Activated T-cell treated with anti-CD3 and anti-CD28 coated beads for 1 hour (primary cell): ENCODE results near the gene RPS21.

Experiments used
- DNase-seq: peaks from one replicate; pipeline ENCODE4 v3.0.0-alpha.2; 2020; ENCODE audit warnings: low read depth

The RPS21 gene

DNA sequence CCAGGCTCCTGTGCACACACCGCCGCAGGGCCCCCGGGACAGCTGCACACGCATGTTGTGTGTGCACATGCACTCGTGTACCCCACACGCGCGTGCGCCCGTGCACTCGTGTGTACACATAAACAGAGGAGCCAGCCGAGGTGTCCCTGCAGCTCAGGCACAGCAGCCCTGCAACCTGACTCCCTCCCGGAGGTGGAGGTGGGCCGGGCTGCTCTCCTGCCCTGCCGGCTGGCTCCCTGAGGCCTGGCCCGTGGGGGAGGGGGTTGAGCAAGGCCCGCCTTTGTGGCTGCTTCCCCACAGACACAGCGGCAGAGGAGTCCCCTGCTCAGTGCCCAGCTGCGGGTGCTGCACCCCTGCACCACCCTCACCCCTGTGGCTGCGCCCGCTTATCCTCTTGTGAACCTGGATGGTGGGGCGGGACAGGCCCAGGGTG lies 39.8 kb downstream of the RPS21 start:
- DNase-seq: no peak

DNA sequence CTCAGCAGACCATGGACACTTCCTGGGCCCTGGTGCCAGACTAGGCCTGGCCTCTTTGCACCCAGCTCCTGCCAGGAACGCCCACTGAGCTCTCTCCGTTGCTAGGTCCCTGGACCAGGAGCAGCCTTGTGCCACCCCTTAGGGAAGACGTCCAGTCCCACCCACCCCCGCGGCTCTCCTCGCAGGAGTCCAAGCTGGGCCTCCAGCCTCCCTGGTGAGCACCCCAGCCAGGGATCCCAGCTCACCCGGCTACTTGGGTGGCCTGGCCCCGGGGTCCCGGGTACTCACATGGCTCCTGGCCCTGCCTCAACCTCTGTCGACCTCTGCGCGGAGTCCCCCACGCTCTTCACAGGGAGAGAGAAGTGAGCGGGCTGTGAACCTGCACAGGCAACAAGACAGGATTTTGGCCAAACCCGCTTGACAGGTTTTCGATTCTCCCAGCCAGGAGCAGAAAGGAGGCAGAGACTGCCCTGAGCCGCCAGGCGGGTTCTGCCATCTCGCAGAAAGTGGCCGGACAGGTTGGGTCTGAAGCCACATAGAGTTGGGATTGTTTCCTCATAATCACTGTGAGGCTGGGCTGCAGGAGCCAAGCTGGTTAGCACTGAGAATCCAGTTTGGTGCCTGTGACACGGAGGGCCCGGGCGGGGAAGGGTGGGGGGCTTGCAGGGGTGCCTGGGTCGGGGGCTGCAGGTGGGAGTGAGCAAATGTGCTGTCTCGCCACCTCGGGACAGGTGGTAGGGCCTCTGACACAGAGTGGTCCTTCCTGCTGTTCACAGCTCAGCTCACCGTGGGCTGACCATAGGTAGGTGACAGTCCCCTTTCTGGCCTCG lies 40.5 kb downstream of the RPS21 start, which contains the start of gene RBBP8NL:
RBBP8NL (minus strand) TSS at position 368 of the 830 bp plus-strand sequence. CDS start 7,892 bp downstream, outside the sequence.
- no peak for DNase-seq

DNA sequence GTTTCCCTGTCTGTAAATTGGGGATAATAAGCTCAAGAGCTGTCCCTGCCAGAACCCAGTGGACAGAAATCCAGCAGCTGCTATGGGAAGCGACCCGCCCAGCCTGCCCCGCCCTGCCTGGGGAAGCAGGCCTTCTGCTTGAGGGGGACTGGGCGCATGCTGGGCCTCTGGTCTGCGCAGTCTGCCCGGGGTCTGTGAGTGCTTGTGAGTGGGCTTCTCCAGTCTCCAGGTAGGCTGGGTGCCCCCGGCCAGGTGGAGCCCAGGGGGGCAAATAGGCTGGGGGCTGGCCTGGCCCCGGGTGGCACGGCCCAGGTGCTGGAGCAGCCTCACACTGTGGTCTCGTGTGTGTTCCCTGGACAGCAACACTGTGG lies 41.1 kb downstream of the RPS21 start:
- no peak for DNase-seq

DNA sequence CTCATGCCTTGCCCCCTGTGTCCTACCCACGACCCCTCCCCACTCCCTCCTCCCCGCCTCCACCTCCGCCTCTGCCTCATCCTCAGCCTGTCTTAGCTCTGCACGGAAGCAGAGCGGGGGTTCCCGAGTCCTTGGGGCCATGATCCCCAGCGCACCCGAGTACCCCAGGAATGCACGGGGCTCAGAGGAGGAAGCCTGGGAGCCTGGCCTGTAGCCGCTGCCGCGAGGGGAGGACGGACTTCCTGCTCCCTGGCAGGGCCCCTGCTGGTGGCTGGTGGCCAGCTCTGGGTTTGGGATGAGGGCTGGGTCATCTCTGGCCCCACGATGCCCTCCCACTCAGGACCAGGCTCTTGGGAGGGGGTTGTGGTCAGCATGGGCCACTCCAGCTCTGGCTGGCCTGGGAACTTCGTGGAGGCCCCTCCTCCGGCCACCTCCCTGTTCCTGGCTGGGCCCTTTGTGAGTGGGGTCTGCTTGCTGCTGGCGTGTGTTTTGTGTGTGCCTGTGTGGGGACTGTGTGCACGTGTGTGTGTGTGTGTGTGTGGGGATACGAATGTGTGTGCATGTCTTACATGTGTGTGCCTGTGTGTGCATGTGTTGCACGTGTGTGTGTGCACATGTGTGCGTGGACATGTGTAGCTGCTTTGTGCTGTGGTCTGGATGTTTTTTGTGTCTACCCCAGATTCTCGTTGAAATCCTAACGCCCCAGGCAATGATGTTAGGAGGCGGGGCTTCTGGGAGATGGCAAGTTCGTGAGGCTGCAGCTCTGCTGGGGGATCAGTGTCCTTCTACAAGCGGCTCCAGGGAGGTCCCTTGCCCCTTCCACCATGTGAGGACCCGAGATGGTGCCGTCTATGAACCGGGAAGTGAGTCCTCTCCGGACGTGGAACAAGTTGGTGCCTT lies 41.7 kb downstream of the RPS21 start:
- no peak for DNase-seq

GRCh38 chr20:62429455-62430310 lies 42.8 kb downstream of the RPS21 start:
- no peak for DNase-seq

DNA sequence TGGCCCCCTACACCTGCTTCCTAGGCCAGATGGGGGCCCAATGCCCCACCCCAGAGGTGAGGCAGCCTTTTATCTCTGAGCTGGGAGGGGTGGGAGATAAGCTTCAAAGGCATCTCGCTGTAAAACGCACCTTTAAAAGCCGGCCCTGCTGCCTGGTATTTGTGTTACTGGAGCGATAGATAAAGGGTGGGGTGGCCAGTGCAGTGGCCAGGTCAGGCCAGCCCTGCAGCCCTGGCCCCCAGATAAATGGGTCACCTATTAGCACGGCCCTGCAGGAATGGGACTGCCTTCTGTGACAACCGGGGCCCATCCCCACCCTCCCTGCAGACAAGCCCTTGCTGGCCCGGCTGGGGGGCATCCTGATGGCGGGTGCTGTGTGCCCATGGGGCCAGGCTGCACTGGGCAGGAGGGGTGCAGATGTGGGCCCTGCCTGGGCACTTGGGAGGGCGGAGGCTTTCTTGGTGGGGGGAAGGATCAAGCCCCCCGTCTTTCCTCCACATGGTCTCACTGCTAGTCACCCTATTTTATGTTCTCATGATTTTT lies 43.5 kb downstream of the RPS21 start:
- no peak for DNase-seq

DNA sequence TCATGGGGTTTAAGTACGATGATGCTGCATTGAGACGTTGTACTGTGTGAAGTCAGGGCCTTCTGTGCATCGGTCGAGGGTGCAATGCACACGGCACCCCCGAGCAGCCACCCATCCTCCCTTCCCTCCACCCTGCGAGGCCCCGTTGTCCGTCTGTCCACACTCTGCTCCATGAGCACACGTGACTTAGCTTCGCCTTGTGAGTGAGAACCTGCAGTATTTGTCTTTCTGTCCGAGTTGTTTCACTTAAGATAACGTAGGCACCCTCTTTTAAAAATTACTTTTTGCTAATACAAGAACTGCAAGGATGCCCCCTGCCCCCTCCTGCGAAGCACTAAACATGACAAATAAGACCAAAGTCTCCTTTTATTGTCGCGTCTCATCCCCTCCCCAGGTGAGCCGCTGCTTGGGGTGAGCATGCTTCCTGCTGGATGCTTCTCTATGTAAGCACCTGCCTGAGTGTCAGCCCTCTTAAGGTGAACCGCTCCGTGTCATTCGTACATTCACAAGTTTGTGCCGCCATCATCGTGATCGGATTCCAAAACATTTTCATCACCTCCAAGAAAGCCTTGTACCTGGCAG lies 44.1 kb downstream of the RPS21 start:
- DNase-seq: no peak

- no peak for DNase-seq
Observed at GRCh38 chr20:62433658-62434497, 47.0 kb downstream of the RPS21 start.

- no peak for DNase-seq
Observed at GRCh38 chr20:62436692-62437091, 49.8 kb downstream of the RPS21 start.

DNA sequence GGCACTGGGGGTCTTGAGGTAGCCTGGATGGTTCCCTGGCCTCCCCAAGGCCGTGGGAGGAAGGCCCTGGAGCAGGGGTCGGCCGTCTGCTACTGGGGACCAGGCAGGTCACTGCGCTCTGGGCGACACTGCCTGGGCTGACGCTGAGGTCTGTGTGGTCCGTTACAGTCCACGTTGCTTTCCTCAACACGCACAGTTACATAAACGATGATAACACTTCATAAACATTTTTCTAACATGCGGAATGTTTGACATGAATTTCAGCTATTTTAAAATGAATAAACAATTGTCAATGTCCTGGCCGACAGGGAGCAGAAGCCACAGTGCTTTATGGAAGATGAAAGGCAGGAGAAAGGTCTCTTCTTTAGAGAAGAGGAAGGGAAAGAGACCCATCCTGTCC lies 50.6 kb downstream of the RPS21 start:
- no peak for DNase-seq

DNA sequence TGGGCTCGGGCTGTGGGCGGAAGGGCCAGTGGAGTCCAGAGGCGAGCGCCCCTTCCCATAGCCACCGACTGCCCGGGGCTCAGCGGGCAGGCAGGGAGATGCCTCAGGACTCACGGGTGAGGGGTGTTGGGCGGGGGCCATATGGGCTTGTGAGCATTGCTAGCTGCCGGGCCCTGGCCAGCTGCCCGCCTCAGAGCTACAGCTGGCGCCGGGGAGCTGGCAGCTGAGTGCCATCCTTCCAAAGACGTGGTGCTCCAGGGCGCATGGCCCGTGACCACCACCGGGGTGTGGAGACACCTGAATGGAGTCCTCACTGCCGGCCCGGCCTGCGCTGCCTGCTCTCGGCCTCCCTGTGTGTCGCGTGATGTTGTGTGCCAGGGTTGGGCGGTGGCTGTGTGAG lies 51.0 kb downstream of the RPS21 start:
- DNase-seq: no peak
